Measurements from ENCODE around the gene SNU13. TPM values are rescaled to one million over a fixed set of nuclear protein-coding genes. Genes with fewer than 3 reads are reported as not detected.
"Not testable (repeated sequence)": the region's sequence is repeated elsewhere in the genome, so short reads cannot be mapped to it uniquely, and the experiment has no call there.

The SNU13 gene
- total RNA-seq, 1 experiment from 2014 or later = 185 TPM

GRCh38 chr22:41686890-41687289 is 1.8 kb downstream of the SNU13 start:
- not testable (repeated sequence) for H3K9me3 ChIP-seq (ENCODE audit: low read length); H3K36me3 ChIP-seq (ENCODE audit: insufficient read depth, low read length); DNase-seq; H3K9me2 ChIP-seq (replicated peaks; ENCODE audit: insufficient read depth, low read length); H3K27me3 ChIP-seq (ENCODE audit: low read length); H2AFZ ChIP-seq (ENCODE audit: low read length)
- Histone ChIP-seq H3K27ac (ENCODE audit: low read length) (peak overlapping the region; percentile 79), H3K4me2 (ENCODE audit: low read depth, low read length, poor library complexity, severe bottlenecking) (peak overlapping the region; percentile 78), H4K20me1 (ENCODE audit: insufficient read depth, low read depth, low read length) (peaks cover 23% of the 10 kb centered on the region), H3K4me3 (ENCODE audit: low read length) (peak overlapping the region; percentile 96), H3K4me1 (ENCODE audit: low read length) (peaks cover 40% of the 10 kb centered on the region), H3K9ac (ENCODE audit: low read length) (peak overlapping the region; percentile 95), H3K79me2 (ENCODE audit: low read length) (peaks cover 71% of the 10 kb centered on the region)

- Histone ChIP-seq H3K9me3 (ENCODE audit: low read length) (no peaks in the 10 kb centered on the region), H3K4me3 (ENCODE audit: low read length) (no peak overlapping the region), H3K4me1 (ENCODE audit: low read length) (peaks cover 31% of the 10 kb centered on the region), H2AFZ (ENCODE audit: low read length) (no peak overlapping the region), H4K20me1 (ENCODE audit: insufficient read depth, low read depth, low read length) (peaks cover 34% of the 10 kb centered on the region), H3K79me2 (ENCODE audit: low read length) (peaks cover 96% of the 10 kb centered on the region), H3K4me2 (ENCODE audit: low read depth, low read length, poor library complexity, severe bottlenecking) (peak overlapping the region; percentile 71), H3K27me3 (ENCODE audit: low read length) (no peaks in the 10 kb centered on the region), H3K9me2 (replicated peaks; ENCODE audit: insufficient read depth, low read length) (no peaks in the 10 kb centered on the region), H3K27ac (ENCODE audit: low read length) (no peak overlapping the region; the same call in 1 of the 2 replicates), H3K9ac (ENCODE audit: low read length) (no peak overlapping the region), H3K36me3 (ENCODE audit: insufficient read depth, low read length) (peaks cover 21% of the 10 kb centered on the region)
- DNase-seq = no peak
Observed at GRCh38 chr22:41684194-41684593, 4.5 kb downstream of the SNU13 start.

GRCh38 chr22:41683616-41684015 is 5.1 kb downstream of the SNU13 start:
- peak overlapping the region; percentile 71 for H3K4me2 ChIP-seq (ENCODE audit: low read depth, low read length, poor library complexity, severe bottlenecking)
- H3K9me2 ChIP-seq (replicated peaks; ENCODE audit: insufficient read depth, low read length) = no peaks in the 10 kb centered on the region
- DNase-seq = no peak
- H3K4me3 ChIP-seq (ENCODE audit: low read length) = no peak overlapping the region
- no peaks in the 10 kb centered on the region for H3K27me3 ChIP-seq (ENCODE audit: low read length)
- peaks cover 23% of the 10 kb centered on the region for H3K36me3 ChIP-seq (ENCODE audit: insufficient read depth, low read length)
- no peak overlapping the region for H2AFZ ChIP-seq (ENCODE audit: low read length)
- H3K4me1 ChIP-seq (ENCODE audit: low read length) = peaks cover 29% of the 10 kb centered on the region
- H4K20me1 ChIP-seq (ENCODE audit: insufficient read depth, low read depth, low read length) = peaks cover 36% of the 10 kb centered on the region
- no peaks in the 10 kb centered on the region for H3K9me3 ChIP-seq (ENCODE audit: low read length)
- H3K27ac ChIP-seq (ENCODE audit: low read length) = no peak overlapping the region
- H3K9ac ChIP-seq (ENCODE audit: low read length) = no peak overlapping the region
- peaks cover 95% of the 10 kb centered on the region for H3K79me2 ChIP-seq (ENCODE audit: low read length)

GRCh38 chr22:41683052-41683451 is 5.6 kb downstream of the SNU13 start:
- Histone ChIP-seq H3K9ac (ENCODE audit: low read length) (peak overlapping the region; percentile 71), H3K4me2 (ENCODE audit: low read depth, low read length, poor library complexity, severe bottlenecking) (peak overlapping the region; percentile 71), H3K4me1 (ENCODE audit: low read length) (peaks cover 29% of the 10 kb centered on the region), H3K9me3 (ENCODE audit: low read length) (no peaks in the 10 kb centered on the region), H3K79me2 (ENCODE audit: low read length) (peaks cover 95% of the 10 kb centered on the region), H3K27me3 (ENCODE audit: low read length) (no peaks in the 10 kb centered on the region), H3K27ac (ENCODE audit: low read length) (no peak overlapping the region), H2AFZ (ENCODE audit: low read length) (no peak overlapping the region), H3K9me2 (replicated peaks; ENCODE audit: insufficient read depth, low read length) (no peaks in the 10 kb centered on the region), H3K36me3 (ENCODE audit: insufficient read depth, low read length) (peaks cover 28% of the 10 kb centered on the region), H3K4me3 (ENCODE audit: low read length) (peak overlapping the region; percentile 74), H4K20me1 (ENCODE audit: insufficient read depth, low read depth, low read length) (peaks cover 39% of the 10 kb centered on the region)
- DNase-seq = no peak

- peak overlapping the region; percentile 74 for H3K4me3 ChIP-seq (ENCODE audit: low read length)
- no peaks in the 10 kb centered on the region for H3K9me3 ChIP-seq (ENCODE audit: low read length)
- H4K20me1 ChIP-seq (ENCODE audit: insufficient read depth, low read depth, low read length) = peaks cover 39% of the 10 kb centered on the region
- peak overlapping the region; percentile 71 for H3K4me2 ChIP-seq (ENCODE audit: low read depth, low read length, poor library complexity, severe bottlenecking)
- H3K9me2 ChIP-seq (replicated peaks; ENCODE audit: insufficient read depth, low read length) = no peaks in the 10 kb centered on the region
- H3K27me3 ChIP-seq (ENCODE audit: low read length) = no peaks in the 10 kb centered on the region
- peaks cover 28% of the 10 kb centered on the region for H3K36me3 ChIP-seq (ENCODE audit: insufficient read depth, low read length)
- no peak overlapping the region for H2AFZ ChIP-seq (ENCODE audit: low read length)
- peaks cover 24% of the 10 kb centered on the region for H3K4me1 ChIP-seq (ENCODE audit: low read length)
- peak overlapping the region; percentile 71 for H3K9ac ChIP-seq (ENCODE audit: low read length)
- DNase-seq = peak; percentile 92
- peaks cover 91% of the 10 kb centered on the region for H3K79me2 ChIP-seq (ENCODE audit: low read length)
- no peak overlapping the region for H3K27ac ChIP-seq (ENCODE audit: low read length)
Observed at GRCh38 chr22:41682033-41682807, 6.4 kb downstream of the SNU13 start.

- DNase-seq = no peak
- Histone ChIP-seq H3K4me2 (ENCODE audit: low read depth, low read length, poor library complexity, severe bottlenecking) (peak overlapping the region; percentile 71), H3K36me3 (ENCODE audit: insufficient read depth, low read length) (peaks cover 28% of the 10 kb centered on the region), H3K27me3 (ENCODE audit: low read length) (no peaks in the 10 kb centered on the region), H3K27ac (ENCODE audit: low read length) (no peak overlapping the region), H3K79me2 (ENCODE audit: low read length) (peaks cover 85% of the 10 kb centered on the region), H4K20me1 (ENCODE audit: insufficient read depth, low read depth, low read length) (peaks cover 39% of the 10 kb centered on the region), H3K4me3 (ENCODE audit: low read length) (peak overlapping the region; percentile 74), H3K9me3 (ENCODE audit: low read length) (no peaks in the 10 kb centered on the region), H3K4me1 (ENCODE audit: low read length) (peaks cover 19% of the 10 kb centered on the region), H2AFZ (ENCODE audit: low read length) (no peak overlapping the region), H3K9me2 (replicated peaks; ENCODE audit: insufficient read depth, low read length) (no peaks in the 10 kb centered on the region), H3K9ac (ENCODE audit: low read length) (peak overlapping the region; percentile 71)
Observed at GRCh38 chr22:41681616-41682015, 7.1 kb downstream of the SNU13 start.

GRCh38 chr22:41676134-41676533 is 12.5 kb downstream of the SNU13 start:
- Histone ChIP-seq H3K27ac (ENCODE audit: low read length) (no peak overlapping the region), H2AFZ (ENCODE audit: low read length) (no peak overlapping the region), H3K9ac (ENCODE audit: low read length) (no peak overlapping the region), H3K9me3 (ENCODE audit: low read length) (no peaks in the 10 kb centered on the region), H3K27me3 (ENCODE audit: low read length) (no peaks in the 10 kb centered on the region), H3K9me2 (replicated peaks; ENCODE audit: insufficient read depth, low read length) (no peaks in the 10 kb centered on the region), H3K79me2 (ENCODE audit: low read length) (peaks cover 55% of the 10 kb centered on the region), H3K4me1 (ENCODE audit: low read length) (peaks cover 1% of the 10 kb centered on the region; the same call in 1 of the 2 replicates), H3K36me3 (ENCODE audit: insufficient read depth, low read length) (peaks cover 39% of the 10 kb centered on the region), H4K20me1 (ENCODE audit: insufficient read depth, low read depth, low read length) (peaks cover 25% of the 10 kb centered on the region), H3K4me3 (ENCODE audit: low read length) (no peak overlapping the region), H3K4me2 (ENCODE audit: low read depth, low read length, poor library complexity, severe bottlenecking) (no peak overlapping the region)
- DNase-seq = no peak

- Histone ChIP-seq H3K79me2 (ENCODE audit: low read length) (peaks cover 42% of the 10 kb centered on the region), H3K9me3 (ENCODE audit: low read length) (no peaks in the 10 kb centered on the region), H3K4me1 (ENCODE audit: low read length) (no peaks in the 10 kb centered on the region), H3K4me2 (ENCODE audit: low read depth, low read length, poor library complexity, severe bottlenecking) (no peak overlapping the region), H3K9ac (ENCODE audit: low read length) (no peak overlapping the region), H3K9me2 (replicated peaks; ENCODE audit: insufficient read depth, low read length) (no peaks in the 10 kb centered on the region), H3K27ac (ENCODE audit: low read length) (no peak overlapping the region), H3K27me3 (ENCODE audit: low read length) (no peaks in the 10 kb centered on the region), H3K36me3 (ENCODE audit: insufficient read depth, low read length) (peaks cover 28% of the 10 kb centered on the region), H2AFZ (ENCODE audit: low read length) (no peak overlapping the region), H3K4me3 (ENCODE audit: low read length) (no peak overlapping the region), H4K20me1 (ENCODE audit: insufficient read depth, low read depth, low read length) (peaks cover 20% of the 10 kb centered on the region)
- no peak for DNase-seq
Observed at GRCh38 chr22:41674846-41675340, 13.8 kb downstream of the SNU13 start.

Data from Karpas-422 (cell line).